ENCODE measurements around the gene S100G.

DNA sequence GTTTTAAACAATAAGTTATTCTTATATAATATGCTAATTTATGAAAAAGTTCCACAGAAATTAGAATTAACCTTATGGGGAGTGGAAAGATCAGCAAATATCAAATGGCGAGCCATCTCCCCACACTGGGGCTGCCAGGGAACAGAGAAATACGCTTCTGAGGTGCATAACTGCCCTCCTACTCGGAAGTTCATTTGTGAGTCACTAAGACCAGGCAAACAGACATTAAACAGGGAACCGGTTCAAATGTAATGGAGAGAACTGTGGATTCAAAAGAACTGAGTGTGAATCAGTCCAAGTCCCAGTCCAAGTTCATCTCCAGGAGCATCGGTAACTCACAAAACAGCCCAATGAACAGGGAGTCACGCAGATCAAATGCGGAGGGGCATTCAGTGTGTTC, 11.4 kb upstream of the S100G start:
- TF ChIP-seq, protein P1, sequence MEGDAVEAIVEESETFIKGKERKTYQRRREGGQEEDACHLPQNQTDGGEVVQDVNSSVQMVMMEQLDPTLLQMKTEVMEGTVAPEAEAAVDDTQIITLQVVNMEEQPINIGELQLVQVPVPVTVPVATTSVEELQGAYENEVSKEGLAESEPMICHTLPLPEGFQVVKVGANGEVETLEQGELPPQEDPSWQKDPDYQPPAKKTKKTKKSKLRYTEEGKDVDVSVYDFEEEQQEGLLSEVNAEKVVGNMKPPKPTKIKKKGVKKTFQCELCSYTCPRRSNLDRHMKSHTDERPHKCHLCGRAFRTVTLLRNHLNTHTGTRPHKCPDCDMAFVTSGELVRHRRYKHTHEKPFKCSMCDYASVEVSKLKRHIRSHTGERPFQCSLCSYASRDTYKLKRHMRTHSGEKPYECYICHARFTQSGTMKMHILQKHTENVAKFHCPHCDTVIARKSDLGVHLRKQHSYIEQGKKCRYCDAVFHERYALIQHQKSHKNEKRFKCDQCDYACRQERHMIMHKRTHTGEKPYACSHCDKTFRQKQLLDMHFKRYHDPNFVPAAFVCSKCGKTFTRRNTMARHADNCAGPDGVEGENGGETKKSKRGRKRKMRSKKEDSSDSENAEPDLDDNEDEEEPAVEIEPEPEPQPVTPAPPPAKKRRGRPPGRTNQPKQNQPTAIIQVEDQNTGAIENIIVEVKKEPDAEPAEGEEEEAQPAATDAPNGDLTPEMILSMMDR (IDR thresholded peaks at IDR 0.05) = no peak
- TF ChIP-seq POLR2A (IDR thresholded peaks at IDR 0.05) = no peak

Data from Peyer's patch (tissue), 4 donors.